IPS-NIHi7 (cell line): ENCODE data around the gene FMOD.

Source experiments
- DNase-seq: peaks from one replicate; pipeline ENCODE4 v3.0.0; 2012; ENCODE audit warnings: mixed read lengths; ENCODE audit errors: extremely low spot score

The FMOD gene

GRCh38 chr1:203361945-203362719 lies 11.2 kb upstream of the FMOD start:
- DNase-seq, result no peak

- DNase-seq, result peak; percentile 49
Measured at GRCh38 chr1:203360547-203361185, 9.7 kb upstream of the FMOD start.

DNA sequence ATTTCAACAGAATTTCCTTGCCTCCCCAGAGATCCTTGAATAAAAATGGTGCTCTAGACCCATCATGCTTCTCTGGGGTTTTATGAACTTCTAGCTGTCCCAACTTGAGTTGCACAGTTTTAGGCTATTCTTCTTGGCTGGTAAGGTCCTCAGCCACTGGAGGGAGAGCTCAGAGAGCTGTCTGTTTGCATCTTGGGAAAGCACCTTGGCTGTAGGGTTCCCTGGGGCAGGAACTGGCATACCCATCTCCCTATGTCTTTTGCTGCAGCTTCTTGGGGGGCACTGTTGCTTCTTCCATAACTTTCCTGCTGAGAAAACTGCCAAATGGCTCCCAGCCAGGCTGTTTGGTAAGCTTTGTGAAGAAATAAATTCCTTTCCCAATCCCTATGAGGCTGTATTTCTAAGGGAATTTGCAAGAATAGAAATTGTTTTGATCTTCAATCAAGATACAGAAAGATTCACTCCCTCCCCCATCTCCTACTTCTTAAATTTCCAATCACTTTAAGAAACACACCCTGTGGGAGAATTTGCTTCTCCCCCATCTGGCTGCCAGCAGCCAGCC lies 8.2 kb upstream of the FMOD start:
- DNase-seq, result no peak

DNA sequence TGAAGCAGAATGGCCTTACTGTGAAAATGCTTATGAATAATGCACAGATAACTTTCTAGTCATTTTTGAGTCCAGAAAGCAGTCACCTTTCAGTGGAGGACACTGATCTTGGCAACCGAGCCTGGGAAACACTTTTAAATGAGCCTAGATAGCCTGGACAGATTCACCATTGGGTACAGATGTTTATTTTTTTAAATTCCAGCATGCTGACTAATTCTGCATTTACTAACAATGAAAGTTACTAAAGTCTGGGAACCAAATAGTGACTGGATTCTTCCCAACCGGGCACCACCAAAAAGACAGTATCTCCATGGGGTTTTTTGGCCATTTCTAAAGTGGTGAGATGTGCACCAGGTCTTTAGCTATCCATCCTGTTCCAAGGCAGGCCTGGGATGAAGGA lies 3.3 kb upstream of the FMOD start:
- no peak for DNase-seq

DNA sequence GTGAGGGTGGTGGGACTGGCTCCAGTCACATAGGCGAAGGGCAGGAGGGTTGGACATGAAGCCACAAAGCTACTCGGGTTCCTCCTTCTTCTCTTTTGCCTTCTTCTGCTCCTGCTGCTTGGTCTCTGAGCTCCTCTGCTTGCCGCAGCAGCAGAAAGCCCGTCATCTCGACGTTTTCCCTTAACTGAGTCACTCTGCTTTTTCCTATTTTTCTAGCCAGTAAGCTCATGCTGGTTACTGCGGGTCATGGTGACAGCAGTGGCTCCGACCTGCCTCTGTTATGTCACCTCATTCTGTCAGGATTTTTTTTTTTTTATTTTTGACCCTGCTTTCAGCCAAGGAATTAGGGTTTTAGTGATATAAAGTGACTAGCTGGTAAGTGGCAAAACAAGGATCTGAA lies 2.6 kb upstream of the FMOD start:
- DNase-seq, result no peak

DNA sequence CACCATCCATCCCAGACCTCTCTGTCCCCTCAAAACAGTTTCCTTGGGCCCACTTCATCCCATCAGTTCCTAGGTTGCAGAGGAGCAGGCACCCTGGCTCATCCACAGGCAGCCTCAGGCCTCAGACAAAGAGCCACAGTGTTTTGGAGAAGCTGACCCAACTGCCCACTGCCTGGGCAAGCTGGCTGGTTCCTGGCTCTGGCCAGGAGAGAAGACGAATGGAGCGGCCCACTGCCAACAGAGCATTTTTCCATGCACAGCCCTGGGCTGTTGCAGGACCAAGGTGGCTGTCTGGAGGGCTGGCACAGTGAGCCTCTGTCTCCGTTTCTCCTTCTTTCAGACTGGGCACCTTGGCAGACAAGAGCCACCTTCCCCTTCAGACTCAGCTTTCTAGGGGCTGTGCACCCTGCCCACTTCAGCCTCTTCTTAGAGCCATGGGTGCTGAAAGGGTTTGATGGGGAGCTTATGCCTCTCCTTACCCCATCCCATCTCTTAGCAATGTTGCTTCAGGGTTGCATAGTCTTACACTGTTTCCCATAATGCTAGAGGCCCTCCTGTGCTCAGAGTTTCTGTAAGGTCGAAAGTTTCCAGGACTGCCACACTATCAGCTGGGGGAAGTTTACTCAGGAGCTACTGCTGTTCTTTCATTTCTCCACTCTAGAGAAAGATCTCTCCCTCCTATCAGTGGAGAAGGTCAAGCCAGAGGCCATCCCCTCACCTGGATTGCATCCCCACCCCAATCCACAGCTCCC lies 973 bp downstream of the FMOD start:
- no peak for DNase-seq

DNA sequence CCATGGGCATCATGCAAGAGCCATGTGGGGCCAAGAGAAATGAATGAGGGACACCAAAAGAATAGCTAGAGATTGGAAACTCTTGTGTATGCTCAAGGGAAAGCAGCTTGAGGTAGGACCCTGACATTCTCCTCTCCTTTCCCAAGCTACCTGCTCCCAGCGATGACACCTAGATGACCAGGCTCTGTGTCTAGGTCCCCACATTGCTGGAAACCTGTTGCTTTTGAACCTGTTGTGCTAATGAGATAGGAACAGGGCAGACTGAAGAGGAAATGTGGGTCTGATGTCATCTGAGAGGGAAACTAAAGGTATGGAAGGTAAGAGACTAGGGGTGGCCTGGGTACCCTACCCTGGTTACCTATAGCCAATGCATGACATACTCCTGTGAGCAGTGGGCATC lies 1.8 kb downstream of the FMOD start:
- no peak for DNase-seq

DNA sequence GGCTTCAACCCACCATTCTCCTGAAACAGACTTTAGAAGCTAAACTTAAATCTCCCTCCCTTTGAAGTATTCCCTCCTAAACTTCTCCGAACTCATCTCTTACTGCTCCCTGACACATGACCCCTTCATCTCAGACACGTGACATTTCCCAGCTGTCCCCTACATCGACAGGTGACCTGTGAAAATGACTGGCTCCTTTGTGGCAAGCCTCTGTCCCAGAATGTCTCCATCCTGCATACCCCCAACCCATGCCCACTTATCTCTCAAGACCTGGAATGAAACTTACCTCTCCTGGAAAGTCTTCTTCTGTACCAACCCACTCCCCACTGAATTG lies 4.2 kb downstream of the FMOD start:
- DNase-seq, result no peak

GRCh38 chr1:203346060-203346768 lies 4.7 kb downstream of the FMOD start:
- no peak for DNase-seq

- no peak for DNase-seq
Measured at GRCh38 chr1:203343956-203344754, 6.8 kb downstream of the FMOD start.

- DNase-seq, result peak; percentile 91
Measured at GRCh38 chr1:203342192-203342940, 8.6 kb downstream of the FMOD start.

DNA sequence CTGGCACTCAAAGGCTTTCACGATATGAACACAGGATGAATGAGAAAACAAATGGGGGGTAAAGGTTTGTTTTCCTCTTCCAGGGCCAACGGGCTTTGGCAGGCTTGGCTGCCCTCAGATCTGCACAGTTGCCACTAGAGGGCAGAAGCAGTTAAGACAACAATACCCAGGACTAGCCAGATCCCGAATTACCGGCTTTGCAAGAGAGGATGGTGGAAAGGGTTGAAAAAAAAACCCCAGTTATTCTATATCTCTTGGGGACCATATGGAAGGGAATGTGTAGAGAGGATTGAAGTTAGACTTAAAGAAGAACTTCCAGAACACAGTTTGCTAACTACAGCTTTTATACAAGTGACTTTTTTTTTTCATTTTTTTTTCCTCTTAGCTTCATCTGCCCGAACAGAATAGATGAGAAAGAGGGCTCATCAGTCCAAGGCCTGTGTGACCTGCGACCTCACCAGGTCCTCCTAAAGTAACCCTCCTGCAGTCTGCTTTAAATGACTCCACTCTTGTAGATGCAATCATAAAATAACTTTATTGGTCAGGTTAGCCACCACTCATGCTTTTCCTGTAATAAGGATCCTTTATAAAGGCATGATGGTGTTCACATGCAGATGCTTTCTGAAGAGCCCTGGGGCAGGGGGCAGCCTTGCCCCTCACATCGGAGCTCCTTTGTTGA lies 10.7 kb downstream of the FMOD start:
- DNase-seq, result peak; percentile 87

- peak; percentile 82 for DNase-seq
Measured at GRCh38 chr1:203338335-203339036, 12.4 kb downstream of the FMOD start.

- no peak for DNase-seq
Measured at GRCh38 chr1:203336097-203336496, 14.8 kb downstream of the FMOD start.

DNA sequence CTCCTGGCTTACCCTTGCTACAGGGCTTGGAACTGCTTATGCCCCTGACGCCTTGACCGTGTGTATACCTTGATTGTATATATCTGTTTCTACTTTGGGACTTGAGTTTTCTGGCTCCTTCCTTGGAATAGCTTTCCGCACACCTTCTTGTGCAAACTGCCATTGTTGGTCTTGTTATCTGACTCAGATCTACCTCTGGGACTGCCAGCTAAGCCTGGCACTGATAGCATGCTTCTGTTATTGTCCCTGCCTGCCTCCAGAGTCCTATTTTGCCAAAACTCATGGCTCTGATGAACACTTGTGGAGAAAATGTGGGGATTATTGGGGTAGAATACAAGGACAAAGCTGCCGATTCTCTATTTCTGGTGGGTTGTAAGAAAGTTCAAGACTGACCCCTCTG lies 15.4 kb downstream of the FMOD start:
- DNase-seq, result no peak

DNA sequence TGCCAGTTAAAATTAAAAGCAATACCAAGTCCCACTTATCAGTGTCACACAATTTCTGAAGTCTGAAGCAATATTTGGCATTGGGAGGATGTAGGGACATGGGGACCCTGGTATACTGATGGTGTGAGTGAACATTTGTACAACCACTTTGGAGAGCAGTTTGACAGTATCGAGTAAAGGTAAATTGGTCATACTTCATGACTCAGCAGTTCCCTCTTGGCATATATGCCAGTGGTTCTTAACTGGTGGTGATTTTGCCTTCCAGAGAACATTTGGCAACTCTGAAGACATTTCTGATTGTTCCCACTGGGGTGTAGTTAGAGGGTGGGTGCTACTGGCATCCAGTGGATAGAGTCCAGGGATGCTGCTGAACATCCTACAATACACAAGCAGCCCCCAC lies 19.7 kb downstream of the FMOD start:
- no peak for DNase-seq

GRCh38 chr1:203328714-203329122 lies 22.2 kb downstream of the FMOD start:
- DNase-seq, result no peak

DNA sequence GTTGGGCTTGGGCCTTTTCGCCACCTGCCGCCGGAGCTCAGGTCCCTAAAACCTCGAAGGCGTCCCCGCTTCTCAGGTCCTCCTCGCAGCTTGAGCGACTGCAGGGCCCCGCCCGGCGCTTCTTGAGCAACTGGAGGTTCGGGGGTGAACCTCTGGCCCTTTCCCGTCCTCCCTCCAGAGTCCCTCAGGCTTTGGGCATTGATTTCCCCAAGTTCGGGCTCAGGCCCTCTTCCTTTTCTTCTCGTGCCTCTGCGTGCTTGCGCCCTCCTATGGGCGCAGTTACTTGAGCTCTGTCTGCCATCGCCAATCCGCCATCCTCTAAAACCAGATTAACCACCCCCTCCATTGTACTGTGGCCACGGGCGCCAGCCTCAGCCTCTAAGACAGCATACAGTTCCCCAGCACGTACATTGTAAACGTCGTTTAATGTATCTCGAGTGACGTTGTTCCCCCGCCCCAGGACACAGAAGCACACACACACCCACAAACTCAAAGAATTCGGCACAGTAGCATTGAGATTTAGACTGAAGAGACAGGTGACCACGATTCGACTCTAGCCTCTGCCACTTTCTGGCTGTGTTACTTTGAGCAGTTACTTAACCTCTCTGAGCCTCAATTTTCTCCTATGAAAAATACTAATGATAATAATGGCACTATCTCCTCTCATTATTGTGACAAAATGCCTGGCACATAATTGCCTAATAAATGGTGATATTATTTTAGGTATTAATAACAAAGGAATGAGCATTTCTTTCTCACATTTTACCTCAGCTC lies 23.1 kb downstream of the FMOD start:
- DNase-seq, result peak; percentile 74
